GM18873 (cell line): Measurements from ENCODE around the gene FRY.

ENCODE experiments used
- ATAC-seq: cut with Tn5 transposase; IDR thresholded peaks from one replicate; pipeline ENCODE4 v1.9.1; 2021; ENCODE audit warnings: mild to moderate bottlenecking, moderate library complexity, moderate number of reproducible peaks; ENCODE audit not compliant: unreplicated experiment, low FRiP score

FRY gene

GRCh38 chr13:32073180-32073864 lies 41.7 kb downstream of the FRY start:
- ATAC-seq, result no peak

DNA sequence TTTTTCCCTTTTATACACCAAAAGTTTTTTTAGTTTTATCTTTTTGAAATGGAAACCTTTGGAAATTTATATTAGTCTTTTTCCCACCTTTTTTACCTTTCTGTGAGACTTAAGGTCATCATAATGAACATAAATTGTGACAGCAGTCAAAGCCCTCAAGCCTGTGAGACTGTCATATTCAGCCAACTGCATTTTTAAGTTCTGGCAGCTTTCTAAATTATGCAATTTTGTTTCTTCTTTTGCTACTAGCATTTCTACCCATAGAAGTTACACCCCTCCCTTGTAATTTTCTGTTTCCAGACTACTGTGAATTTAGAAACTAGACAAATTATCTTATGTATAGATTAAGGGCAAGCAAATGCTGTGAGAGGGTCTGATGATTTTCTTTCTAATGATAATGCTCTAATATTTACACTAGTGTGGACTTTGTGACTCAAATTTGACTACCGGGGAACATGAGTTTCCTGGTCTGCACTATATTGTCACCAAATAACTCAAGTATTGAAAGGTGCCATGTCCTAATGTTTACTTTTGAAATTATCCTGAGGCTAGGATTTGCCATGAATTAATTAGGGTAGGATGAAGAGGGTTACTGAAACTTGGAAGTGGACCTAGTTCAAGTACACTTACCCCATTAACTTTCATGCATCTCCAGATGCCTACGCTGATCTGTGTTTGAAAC lies 43.7 kb downstream of the FRY start:
- no peak for ATAC-seq

DNA sequence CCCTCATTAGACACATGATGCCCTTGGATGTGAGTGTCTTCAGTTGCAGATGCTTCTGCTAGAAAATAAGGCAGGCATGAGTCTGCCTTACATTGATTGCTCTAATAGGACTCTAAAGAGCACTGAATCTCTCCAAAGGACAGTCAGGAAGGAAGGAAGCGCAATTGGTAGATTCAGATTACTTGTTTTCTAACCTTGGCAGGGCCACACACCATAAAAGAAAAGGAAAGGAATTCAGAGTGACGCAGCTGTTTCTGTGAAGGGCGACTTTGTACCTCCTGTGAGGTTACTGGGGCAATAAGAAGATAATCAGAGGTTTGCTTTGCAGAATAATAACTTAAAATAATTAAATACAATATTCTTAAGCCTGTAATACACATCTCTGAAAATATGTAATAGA lies 48.0 kb downstream of the FRY start:
- ATAC-seq, result no peak

- no peak for ATAC-seq
Observed at GRCh38 chr13:32080328-32080744, 48.8 kb downstream of the FRY start.

GRCh38 chr13:32081591-32081990 lies 50.0 kb downstream of the FRY start:
- no peak for ATAC-seq

DNA sequence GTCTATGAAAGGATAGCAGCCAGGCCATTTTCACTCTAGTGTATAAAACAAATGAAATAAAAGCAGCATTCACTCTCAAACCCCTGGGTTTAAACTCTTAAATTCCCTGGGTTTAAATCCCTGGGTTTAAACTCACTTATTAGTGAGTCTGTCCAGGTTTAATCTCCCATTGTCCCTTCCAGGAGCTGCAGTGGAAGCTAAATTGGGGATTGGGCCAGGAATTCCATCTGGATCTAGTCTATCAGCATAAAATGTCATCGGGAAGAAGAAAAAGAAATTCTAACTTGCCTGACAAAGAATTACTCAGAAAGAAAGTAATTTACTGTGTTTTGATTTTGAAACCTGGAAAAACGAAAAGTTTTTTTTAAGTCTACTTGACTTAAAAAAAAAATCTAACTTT lies 54.8 kb downstream of the FRY start:
- ATAC-seq, result no peak

- ATAC-seq, result no peak
Observed at GRCh38 chr13:32086791-32087441, 55.3 kb downstream of the FRY start.

DNA sequence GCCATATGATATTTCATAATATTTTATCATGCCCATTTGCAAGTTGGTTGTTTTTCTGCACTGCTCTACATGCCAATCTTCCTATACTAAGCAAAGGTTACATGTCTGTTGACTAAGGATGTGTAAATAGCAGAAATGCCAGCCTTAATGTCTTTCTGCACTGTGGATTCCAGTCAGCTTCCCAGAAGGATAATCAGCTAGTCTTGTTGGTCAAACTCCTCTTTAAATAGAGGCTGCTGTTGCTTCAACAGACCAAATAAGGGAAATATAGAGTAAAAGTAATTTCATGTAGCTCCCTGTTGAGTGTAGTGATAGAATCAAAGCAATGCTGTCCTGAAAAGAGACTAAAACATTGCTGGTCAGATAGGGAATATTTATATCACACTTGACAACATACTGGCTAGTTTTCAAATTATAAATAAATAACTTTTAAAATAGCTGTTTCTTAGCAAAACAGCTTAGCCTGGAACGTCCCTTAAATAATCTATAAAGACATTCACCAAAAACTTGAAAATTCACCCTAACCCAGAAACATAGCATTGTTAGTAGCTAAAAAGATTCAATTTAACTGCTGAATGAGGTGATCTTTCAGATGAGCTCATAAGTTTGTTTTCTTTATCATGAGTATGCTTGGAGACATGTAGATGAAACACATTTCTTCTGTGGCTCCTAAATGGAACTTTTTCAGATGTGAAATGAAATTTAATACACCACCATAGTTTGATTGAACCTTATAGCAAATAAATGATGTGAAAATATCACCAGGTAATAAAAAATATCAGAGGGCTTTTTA lies 56.6 kb downstream of the FRY start:
- ATAC-seq, result no peak

DNA sequence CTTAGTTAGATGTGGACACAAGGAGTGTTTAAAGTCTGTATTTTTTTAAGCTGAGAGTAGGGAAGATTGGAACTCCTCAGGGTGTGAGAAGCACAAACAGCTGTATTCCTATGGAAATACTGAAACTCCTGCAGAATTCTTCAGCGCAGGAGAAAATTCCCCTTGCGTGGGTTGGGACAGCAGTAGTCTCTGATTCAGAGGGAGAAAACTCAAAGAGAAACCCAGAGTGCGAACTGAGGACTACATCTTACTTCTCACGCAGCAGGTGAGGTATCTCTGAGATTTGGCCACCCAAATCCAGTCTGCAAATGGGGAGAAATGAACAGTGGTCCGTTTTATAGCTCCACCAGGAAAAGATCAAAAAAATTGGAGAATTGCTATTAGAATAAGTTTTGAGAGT lies 60.9 kb downstream of the FRY start:
- no peak for ATAC-seq

DNA sequence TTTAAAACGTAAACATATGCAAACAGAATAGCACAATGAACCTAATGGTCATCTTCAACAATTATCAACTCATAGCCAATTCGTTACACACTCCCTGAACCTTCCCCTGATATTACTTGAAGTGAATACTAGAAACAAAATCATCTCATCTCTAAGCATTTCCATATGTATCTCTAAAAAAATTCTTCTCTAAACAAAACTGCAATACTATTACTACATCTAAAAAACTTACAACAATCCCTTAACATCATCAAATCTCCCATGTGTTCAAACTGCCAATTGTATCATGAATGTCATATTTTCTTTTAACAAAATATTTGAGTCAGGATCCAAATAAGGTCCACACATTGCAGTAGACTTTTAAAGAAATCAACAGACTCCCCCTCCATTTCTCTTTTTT lies 61.4 kb downstream of the FRY start:
- ATAC-seq, result no peak

DNA sequence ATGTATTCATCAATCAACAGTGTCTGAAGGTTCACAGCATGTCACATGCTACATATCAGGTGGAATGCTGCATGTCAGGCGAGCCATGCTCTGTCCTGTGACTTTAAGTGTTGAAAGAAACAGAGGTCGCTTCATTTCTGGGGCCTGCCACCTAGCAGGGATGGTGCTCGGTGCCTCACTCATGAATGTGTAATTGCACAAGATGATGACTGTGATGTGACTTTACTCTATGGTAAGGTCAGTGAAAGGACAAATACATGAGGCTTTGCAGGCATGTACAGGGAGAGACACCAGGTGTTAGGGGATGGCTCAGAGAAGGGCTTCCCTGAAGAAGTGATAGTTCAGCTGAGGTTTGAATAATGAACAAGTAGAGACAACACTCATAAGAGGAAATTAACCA lies 66.7 kb downstream of the FRY start:
- ATAC-seq, result no peak

GRCh38 chr13:32105653-32106313 lies 74.2 kb downstream of the FRY start:
- ATAC-seq, result no peak

DNA sequence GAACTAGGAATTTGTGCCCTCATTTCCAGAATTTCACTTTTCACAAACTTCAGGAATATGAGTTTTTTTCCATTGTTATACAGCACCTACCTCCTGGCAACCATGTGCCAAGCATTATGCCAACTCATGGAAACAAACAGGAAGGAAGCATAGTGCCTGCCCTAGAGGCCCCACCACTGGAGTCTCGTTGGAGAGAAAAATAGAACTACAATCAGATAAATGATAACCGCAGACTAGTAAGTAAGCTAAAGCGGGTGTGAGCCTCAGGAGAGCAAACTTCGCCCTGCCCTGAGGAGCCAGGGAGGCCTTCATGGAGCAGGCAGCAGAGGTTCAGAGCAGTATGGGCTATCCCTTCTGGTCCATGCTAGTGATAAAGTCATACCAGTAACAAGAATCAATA lies 75.9 kb downstream of the FRY start:
- no peak for ATAC-seq

GRCh38 chr13:32107973-32108372 lies 76.4 kb downstream of the FRY start:
- ATAC-seq, result no peak

DNA sequence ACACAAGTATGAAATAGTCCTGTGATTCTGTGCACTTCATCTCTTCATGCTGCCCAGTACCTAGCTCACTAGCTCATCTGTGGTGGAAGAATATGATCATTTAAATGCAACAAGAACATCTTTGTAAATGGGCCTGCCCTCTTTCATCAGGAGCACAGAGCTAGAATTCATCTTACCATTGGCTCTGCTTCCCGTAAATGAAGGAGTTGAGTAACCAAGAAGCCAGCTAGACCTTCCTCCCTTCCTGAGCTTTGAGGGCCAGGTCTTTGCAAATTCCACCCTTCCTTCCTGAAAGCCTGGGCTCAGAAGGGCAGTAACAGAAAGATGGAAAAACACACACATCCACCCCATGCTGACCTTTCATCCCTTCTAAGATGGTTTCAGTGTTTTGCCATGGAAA lies 82.0 kb downstream of the FRY start:
- ATAC-seq, result no peak

- no peak for ATAC-seq
Observed at GRCh38 chr13:32114284-32114950, 82.8 kb downstream of the FRY start.

- no peak for ATAC-seq
Observed at GRCh38 chr13:32115066-32115465, 83.5 kb downstream of the FRY start.

DNA sequence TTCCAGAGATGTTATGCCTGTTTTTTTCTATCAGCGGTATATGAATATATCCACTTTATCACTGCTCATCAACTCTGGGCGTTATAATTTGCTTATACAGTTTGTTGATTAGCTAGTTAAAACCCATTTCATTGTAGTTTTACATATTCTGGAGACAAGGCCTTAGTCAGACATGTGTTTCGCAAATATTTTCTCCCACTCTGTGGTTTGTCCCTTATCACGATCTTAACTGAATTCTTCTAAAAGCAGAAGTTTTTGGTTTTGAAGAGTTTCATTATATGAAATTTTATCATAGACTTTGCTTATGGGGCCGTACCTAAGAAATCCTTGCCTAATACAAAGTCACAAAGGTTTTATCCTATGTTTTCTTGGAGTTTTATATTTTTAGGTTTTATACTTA lies 84.6 kb downstream of the FRY start:
- ATAC-seq, result no peak

DNA sequence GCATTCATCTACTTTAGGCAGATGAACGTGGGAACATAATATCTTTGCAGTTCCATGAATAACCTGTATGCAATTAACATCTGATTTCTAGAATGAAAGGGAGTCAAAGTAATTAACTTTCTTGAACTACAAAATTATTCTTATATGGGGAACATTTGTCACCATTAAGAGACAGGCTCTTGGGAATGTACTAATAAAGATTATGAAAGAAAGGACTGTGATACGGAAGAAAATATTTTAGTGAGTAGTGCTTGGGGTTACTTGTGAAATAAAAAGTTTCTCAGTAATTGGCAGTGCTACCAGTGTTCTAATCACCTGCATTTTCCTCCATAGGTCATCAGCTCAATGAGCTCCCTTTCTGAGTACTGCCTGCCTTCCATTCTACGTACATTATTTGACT lies 85.4 kb downstream of the FRY start:
- ATAC-seq, result no peak

DNA sequence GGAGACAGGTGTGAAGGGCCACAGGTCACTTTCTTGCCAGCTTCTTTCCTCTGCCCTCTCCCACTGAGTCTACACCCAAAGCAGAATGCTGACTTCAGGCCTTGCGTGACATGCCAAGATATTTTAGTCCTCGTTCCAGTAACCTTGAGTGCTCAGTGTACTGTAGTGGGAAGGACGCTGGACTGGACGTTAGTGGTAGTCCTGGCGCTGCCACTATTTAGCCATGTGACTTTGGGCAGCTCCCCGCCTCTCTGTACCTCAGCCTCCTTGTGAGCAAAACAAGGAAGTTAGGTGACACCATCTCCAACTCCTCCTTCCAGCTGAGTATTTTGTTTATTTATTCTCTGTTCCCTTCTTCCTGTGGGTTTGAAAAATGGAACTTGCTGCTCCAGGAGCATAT lies 86.1 kb downstream of the FRY start:
- no peak for ATAC-seq
